Measurements from ENCODE around the gene LINC01488. TPM values are rescaled to one million over a fixed set of nuclear protein-coding genes. Genes with fewer than 3 reads are reported as not detected.

The LINC01488 gene
- total and polyA plus RNA-seq, 2 of the 13 experiments (the other 11 are each of a cell fraction or from before 2014, with no cell fraction given) = 0.26 to 0.58 TPM

GRCh38 chr11:69437001-69437875 lies 44.2 kb upstream of the LINC01488 start (continued):
- no peak for TF ChIP-seq ZZZ3 (CRISPR knock-in tag; IDR thresholded peaks at IDR 0.05; ENCODE audit: borderline replicate concordance)
- TF ChIP-seq ZSCAN21 (CRISPR knock-in tag; IDR thresholded peaks at IDR 0.05; ENCODE audit: borderline replicate concordance) = no peak; the same call in 1 of the 2 replicates
- TF ChIP-seq RARA (CRISPR knock-in tag; IDR thresholded peaks at IDR 0.05) = peak; percentile 66; the same call in 1 of the 2 replicates
- no peak for TF ChIP-seq ATF7 (IDR thresholded peaks at IDR 0.05)
- 0 out of 2 replicates have a peak, but pooled peaks have one; percentile 38 for TF ChIP-seq ATF7 (CRISPR knock-in tag; IDR thresholded peaks at IDR 0.05)
- peak; percentile 66; the same call in 1 of the 2 replicates for TF ChIP-seq ZBTB38 (CRISPR knock-in tag; IDR thresholded peaks at IDR 0.05)
- TF ChIP-seq FOXA1 (IDR thresholded peaks at IDR 0.05) = no peak
- peak; percentile 81 for TF ChIP-seq FOXA1 (CRISPR knock-in tag; IDR thresholded peaks at IDR 0.05)
- no peak for TF ChIP-seq ZNF75D (CRISPR knock-in tag; IDR thresholded peaks at IDR 0.05; ENCODE audit: borderline replicate concordance)
- peak; percentile 72; the same call in 1 of the 2 replicates for TF ChIP-seq KDM5B (CRISPR knock-in tag; IDR thresholded peaks at IDR 0.05; ENCODE audit: borderline replicate concordance)
- no peak for TF ChIP-seq RAD51 (IDR thresholded peaks at IDR 0.05; ENCODE audit: borderline replicate concordance)
- TF ChIP-seq ATF5 (CRISPR knock-in tag; IDR thresholded peaks at IDR 0.05; ENCODE audit: low read depth) = 0 out of 2 replicates have a peak, but pooled peaks have one; percentile 51
- TF ChIP-seq ARID4A (CRISPR knock-in tag; IDR thresholded peaks at IDR 0.05; ENCODE audit: borderline replicate concordance) = peak; percentile 43; the same call in 1 of the 2 replicates
- TF ChIP-seq KLF13 (CRISPR knock-in tag; IDR thresholded peaks at IDR 0.05) = no peak
- no peak for TF ChIP-seq PAWR (CRISPR knock-in tag; IDR thresholded peaks at IDR 0.05; ENCODE audit: borderline replicate concordance)
